Measurements from ENCODE around the gene MBLAC2. TPM values are rescaled to one million over a fixed set of nuclear protein-coding genes. Genes with fewer than 3 reads are reported as not detected.

MBLAC2 gene
- total RNA-seq, 1 experiment from 2014 or later, result 5.7 TPM

DNA sequence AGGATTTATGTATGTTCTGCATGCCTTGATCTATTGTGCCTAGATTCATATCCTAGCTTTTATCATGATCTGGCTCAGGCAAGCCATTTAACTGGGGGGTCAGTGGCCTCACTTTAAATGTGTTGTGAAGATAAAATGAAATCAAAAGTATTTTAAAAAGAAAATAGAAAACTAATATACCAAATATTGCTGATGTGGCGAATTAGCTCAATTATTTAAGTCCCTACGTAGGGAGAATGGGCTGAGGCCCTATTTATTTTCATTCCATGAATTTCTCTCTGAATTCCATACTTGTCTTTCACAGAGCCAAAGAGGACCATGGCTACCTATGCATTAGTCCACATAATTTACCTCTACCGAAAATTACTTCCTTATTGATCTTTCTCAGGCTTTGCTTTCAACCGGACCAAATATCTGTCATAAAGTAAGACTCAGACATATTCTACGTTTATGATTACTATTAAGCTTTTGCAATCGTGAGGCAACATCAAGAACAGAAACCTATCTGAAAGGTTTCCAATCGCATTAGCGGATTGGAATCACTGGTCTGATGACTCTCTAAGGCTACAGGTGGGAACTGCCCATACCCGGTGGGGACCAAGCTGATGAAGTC lies 1.7 kb downstream of the MBLAC2 start (continued):
- TF ChIP-seq EZH2phosphoT487 (IDR thresholded peaks at IDR 0.05; ENCODE audit: borderline replicate concordance), result no peak
- TF ChIP-seq, protein P1, sequence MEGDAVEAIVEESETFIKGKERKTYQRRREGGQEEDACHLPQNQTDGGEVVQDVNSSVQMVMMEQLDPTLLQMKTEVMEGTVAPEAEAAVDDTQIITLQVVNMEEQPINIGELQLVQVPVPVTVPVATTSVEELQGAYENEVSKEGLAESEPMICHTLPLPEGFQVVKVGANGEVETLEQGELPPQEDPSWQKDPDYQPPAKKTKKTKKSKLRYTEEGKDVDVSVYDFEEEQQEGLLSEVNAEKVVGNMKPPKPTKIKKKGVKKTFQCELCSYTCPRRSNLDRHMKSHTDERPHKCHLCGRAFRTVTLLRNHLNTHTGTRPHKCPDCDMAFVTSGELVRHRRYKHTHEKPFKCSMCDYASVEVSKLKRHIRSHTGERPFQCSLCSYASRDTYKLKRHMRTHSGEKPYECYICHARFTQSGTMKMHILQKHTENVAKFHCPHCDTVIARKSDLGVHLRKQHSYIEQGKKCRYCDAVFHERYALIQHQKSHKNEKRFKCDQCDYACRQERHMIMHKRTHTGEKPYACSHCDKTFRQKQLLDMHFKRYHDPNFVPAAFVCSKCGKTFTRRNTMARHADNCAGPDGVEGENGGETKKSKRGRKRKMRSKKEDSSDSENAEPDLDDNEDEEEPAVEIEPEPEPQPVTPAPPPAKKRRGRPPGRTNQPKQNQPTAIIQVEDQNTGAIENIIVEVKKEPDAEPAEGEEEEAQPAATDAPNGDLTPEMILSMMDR (IDR thresholded peaks at IDR 0.05 in 2 of 3, conservative IDR thresholded peaks at IDR 0.05 in 1 of 3; ENCODE audit: borderline replicate concordance in 1 of 3, insufficient read depth in 1 of 3, low read depth in 2 of 3, low read length in 2 of 3), result no peak
- TF ChIP-seq SP1 (IDR thresholded peaks at IDR 0.05; ENCODE audit: low read depth), result no peak
- TF ChIP-seq ZNF274 (IDR thresholded peaks at IDR 0.05; ENCODE audit: low read depth, low read length), result no peak
- no peak for TF ChIP-seq JUND (IDR thresholded peaks at IDR 0.05)

DNA sequence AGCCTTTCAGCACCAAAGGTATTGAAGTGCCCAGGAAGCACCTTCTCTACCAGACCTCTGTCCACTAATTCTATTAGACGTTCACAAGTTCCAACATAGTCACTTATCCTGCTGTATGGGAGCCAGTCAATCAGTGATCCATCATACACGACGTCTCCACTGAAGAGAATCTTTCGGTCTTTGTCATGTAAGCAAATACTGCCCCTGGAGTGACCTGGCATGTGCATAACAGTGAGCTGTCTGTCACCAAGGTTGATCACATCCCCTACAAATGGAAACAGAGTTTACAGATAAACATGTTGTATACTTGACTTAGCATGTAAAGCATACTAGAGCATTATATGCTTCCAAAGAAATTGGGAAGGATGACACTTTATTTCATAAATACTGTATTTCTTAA lies 13.3 kb downstream of the MBLAC2 start:
- POLR2A ChIA-PET, result interaction anchor here (1.5 kb wide), 1 partner anchor 13 kb away, joined by 4 read pairs; the partner anchor contains the start of genes MBLAC2 and POLR3G
- ATAC-seq, result no peak

More for the DNA sequence above, 13.3 kb downstream of the MBLAC2 start:
- no TSS peak for BruUV-seq (replicated peaks)
- TF ChIP-seq POLR2AphosphoS5 (IDR thresholded peaks at IDR 0.05; ENCODE audit: low read depth, low read length) (no peak), EZH2 (IDR thresholded peaks at IDR 0.05) (no peak), SIN3A (IDR thresholded peaks at IDR 0.05; ENCODE audit: low read depth) (no peak), RAD21 (IDR thresholded peaks at IDR 0.05; ENCODE audit: low read depth) (no peak), EZH2phosphoT487 (IDR thresholded peaks at IDR 0.05; ENCODE audit: borderline replicate concordance) (no peak), CEBPB (IDR thresholded peaks at IDR 0.05; ENCODE audit: low read depth) (no peak), POLR2A (IDR thresholded peaks at IDR 0.05; ENCODE audit: borderline replicate concordance, extremely low read depth, insufficient read depth, insufficient read length) (no peak), YY1 (IDR thresholded peaks at IDR 0.05; ENCODE audit: extremely low read depth, insufficient replicate concordance, low read depth, low read length) (no peak), EGR1 (IDR thresholded peaks at IDR 0.05; ENCODE audit: low read depth) (no peak), CBX3 (IDR thresholded peaks at IDR 0.05; ENCODE audit: low read depth) (no peak)
- intact Hi-C loops (cut with micrococcal nuclease), result no loop called here
- H2AFZ ChIP-seq (ENCODE audit: low read depth, low read length, poor library complexity, severe bottlenecking), result no peak overlapping the region
- H3K27me3 ChIP-seq (ENCODE audit: insufficient read depth, low read length), result no peaks in the 10 kb centered on the region
- H3K27ac ChIP-seq (ENCODE audit: low read depth, low read length), result no peak overlapping the region
- H3K36me3 ChIP-seq (ENCODE audit: control insufficient read depth in 1 of 2, insufficient read depth in 2 of 2, low read length in 2 of 2), result no peaks in the 10 kb centered on the region
- DNase-seq (ENCODE audit: low read depth, low spot score), result no peak
- H3K4me1 ChIP-seq (ENCODE audit: control insufficient read depth in 1 of 2, insufficient read depth in 2 of 2, low read length in 2 of 2), result no peaks in the 10 kb centered on the region
- no peak overlapping the region for H3K4me3 ChIP-seq (replicated peaks in 1 of 2; ENCODE audit: low read depth in 1 of 2, low read length in 2 of 2)
- ChIA-PET RAD21 (ENCODE audit: low non-redundant PET in 1 of 2, low total read pairs in 2 of 2, uncharacterized antibody in 2 of 2, unreplicated experiment in 2 of 2) (no interaction called here), CTCF (interaction anchor here (1.3 to 1.5 kb wide), 2 partner anchors 21 kb away, joined by 3 to 4 read pairs; no protein-coding TSS in a partner anchor)
- no peaks in the 10 kb centered on the region for H4K20me1 ChIP-seq (ENCODE audit: insufficient read depth)
- no peaks in the 10 kb centered on the region; the same call in 1 of the 2 replicates for H3K79me2 ChIP-seq (ENCODE audit: insufficient read depth, low read length)
- no peak overlapping the region for H3K9ac ChIP-seq (ENCODE audit: low read length)
- H3K9me3 ChIP-seq (ENCODE audit: control insufficient read depth in 1 of 2, insufficient read depth in 1 of 2, low read depth in 1 of 2, low read length in 2 of 2), result no peaks in the 10 kb centered on the region
- H3K4me2 ChIP-seq (ENCODE audit: low read length), result no peak overlapping the region
- no peaks in the 10 kb centered on the region for H3K9me2 ChIP-seq (ENCODE audit: insufficient read depth)
